ENCODE measurements around the gene RTP2. TPM values are rescaled to one million over a fixed set of nuclear protein-coding genes. Genes with fewer than 3 reads are reported as not detected.

The RTP2 gene
- polyA plus RNA-seq, 1 experiment = not detected

DNA sequence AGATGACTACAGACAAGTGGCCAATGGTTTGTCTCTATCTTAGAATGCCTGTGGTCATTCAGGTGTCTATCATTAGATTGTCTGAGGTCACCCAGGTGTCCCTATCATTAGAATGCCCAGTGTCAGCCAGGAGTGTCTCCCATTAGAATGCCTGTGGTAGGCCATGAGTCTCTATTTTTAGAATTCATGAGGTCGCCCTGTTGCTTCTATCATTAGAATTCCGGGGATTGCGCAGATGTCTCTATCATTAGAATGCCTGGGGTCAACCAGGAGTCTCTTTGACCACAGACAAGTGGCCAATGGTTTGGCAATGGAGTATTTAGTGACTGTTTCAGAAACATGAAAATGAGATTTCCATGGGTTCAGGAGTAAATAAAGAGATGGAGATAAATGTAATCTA lies 7.6 kb downstream of the RTP2 start:
- ChIA-PET POLR2A (no interaction called here), CTCF (interaction anchor here (1.7 to 3.2 kb wide), 2 partner anchors 15 to 20 kb away, joined by 5 to 28 read pairs; no protein-coding TSS in a partner anchor)
- DNase-seq (ENCODE audit: low read depth, low spot score) = no peak
- H3K9me3 ChIP-seq (ENCODE audit: control insufficient read depth, insufficient read depth, low read length) = no peaks in the 10 kb centered on the region
- H3K4me3 ChIP-seq (ENCODE audit: low read depth, low read length) = no peak overlapping the region
- peaks cover 22% of the 10 kb centered on the region for H3K27me3 ChIP-seq (ENCODE audit: control insufficient read depth, insufficient read depth, low read length)
- TF ChIP-seq, protein P1, sequence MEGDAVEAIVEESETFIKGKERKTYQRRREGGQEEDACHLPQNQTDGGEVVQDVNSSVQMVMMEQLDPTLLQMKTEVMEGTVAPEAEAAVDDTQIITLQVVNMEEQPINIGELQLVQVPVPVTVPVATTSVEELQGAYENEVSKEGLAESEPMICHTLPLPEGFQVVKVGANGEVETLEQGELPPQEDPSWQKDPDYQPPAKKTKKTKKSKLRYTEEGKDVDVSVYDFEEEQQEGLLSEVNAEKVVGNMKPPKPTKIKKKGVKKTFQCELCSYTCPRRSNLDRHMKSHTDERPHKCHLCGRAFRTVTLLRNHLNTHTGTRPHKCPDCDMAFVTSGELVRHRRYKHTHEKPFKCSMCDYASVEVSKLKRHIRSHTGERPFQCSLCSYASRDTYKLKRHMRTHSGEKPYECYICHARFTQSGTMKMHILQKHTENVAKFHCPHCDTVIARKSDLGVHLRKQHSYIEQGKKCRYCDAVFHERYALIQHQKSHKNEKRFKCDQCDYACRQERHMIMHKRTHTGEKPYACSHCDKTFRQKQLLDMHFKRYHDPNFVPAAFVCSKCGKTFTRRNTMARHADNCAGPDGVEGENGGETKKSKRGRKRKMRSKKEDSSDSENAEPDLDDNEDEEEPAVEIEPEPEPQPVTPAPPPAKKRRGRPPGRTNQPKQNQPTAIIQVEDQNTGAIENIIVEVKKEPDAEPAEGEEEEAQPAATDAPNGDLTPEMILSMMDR (IDR thresholded peaks at IDR 0.05; ENCODE audit: low read depth, low read length) = no peak
- no peak overlapping the region for H3K27ac ChIP-seq (ENCODE audit: low read depth, low read length)

DNA sequence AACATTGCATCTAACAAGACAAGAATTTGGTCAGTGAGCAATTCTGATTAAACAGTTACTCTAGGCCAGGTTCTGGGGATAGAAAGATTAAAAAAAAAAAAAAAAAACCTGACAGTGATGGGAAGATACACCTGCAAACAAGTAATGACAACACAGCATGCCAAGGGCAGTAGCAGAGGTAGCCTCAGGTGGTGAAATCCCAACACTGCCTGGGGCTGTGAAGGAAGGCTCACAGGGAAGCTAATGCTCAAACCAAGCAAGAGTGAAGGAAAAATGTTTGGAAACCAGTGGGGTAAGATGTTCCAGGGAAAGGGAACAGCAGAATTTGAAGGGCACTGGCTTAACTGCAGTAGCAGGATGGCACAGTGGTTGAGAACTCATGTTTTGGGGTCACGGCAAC lies 8.9 kb downstream of the RTP2 start:
- Histone ChIP-seq H3K9me3 (ENCODE audit: control insufficient read depth, insufficient read depth, low read length) (no peaks in the 10 kb centered on the region), H3K27me3 (ENCODE audit: control insufficient read depth, insufficient read depth, low read length) (peaks cover 21% of the 10 kb centered on the region), H3K27ac (ENCODE audit: low read depth, low read length) (no peak overlapping the region), H3K4me3 (ENCODE audit: low read depth, low read length) (no peak overlapping the region)
- POLR2A ChIA-PET = no interaction called here
- TF ChIP-seq, protein P1 (IDR thresholded peaks at IDR 0.05; ENCODE audit: low read depth, low read length) = no peak
- no peak for DNase-seq (ENCODE audit: low read depth, low spot score)
- CTCF ChIA-PET = interaction anchor here (3.2 kb wide), 1 partner anchor 14 kb away, joined by 28 read pairs; no protein-coding TSS in a partner anchor

DNA sequence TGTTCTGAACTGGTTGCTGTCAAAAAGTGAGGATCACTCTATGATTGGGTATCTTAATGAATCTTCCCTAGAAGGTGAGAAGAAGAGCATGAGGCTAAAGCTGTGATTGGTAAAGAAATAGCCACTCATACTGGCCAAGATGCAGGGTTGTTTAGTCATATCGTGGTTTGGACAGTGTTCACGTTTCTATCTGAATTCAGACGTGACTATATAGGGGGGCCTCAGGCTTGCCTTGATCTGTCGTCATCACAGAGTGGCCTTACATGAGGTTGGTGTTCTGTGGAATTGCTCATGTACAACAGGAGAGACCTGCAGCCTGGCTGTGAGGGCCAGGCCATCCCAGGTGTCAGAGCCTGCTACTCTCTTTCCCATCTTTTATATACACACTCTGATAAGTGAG lies 12.4 kb downstream of the RTP2 start:
- H3K27ac ChIP-seq (ENCODE audit: low read depth, low read length) = no peak overlapping the region
- no peak overlapping the region for H3K4me3 ChIP-seq (ENCODE audit: low read depth, low read length)
- ChIA-PET CTCF (interaction anchor here (0.6 to 4.5 kb wide), 5 partner anchors 11 to 371 kb away, joined by 4 to 40 read pairs (median 8); no protein-coding TSS in a partner anchor), POLR2A (no interaction called here)
- DNase-seq (ENCODE audit: low read depth, low spot score) = no peak
- H3K27me3 ChIP-seq (ENCODE audit: control insufficient read depth, insufficient read depth, low read length) = peaks cover 15% of the 10 kb centered on the region
- H3K9me3 ChIP-seq (ENCODE audit: control insufficient read depth, insufficient read depth, low read length) = no peaks in the 10 kb centered on the region; the same call in 1 of the 2 replicates
- TF ChIP-seq, protein P1 (IDR thresholded peaks at IDR 0.05; ENCODE audit: low read depth, low read length) = no peak

DNA sequence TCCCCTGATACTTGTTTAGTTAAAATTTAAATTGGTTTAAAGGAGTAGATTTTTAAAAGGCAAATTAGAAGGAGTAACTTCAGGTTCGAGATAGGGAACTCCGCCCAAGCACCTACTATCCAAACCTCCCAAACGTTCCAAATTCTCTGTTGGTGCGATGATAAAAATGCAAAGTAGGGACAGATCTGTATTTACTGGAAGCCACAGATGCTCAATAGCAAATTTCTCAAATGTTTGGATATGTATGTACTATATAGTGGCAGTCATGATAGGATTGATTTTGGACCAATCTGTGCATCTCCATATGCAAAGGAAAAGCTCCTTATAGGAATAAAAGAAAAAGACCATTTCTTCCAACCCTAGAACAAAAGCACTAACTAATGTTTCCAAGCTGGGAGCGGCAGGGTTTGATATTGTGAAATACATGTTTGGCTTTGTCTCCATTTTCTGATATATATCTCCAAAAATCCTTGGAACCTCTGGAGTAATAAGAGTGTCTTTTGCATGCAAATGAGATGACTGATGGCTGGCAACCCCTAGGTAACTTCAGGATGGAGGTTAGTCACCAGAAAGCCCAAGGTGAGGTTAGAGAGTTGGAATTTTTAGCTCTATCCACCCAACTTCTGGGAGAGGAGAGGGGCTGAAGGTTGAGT lies 15.6 kb downstream of the RTP2 start:
- Histone ChIP-seq H3K9me3 (ENCODE audit: control insufficient read depth, insufficient read depth, low read length) (no peaks in the 10 kb centered on the region; the same call in 1 of the 2 replicates), H3K27ac (ENCODE audit: low read depth, low read length) (no peak overlapping the region), H3K27me3 (ENCODE audit: control insufficient read depth, insufficient read depth, low read length) (peaks cover 11% of the 10 kb centered on the region), H3K4me3 (ENCODE audit: low read depth, low read length) (no peak overlapping the region)
- TF ChIP-seq, protein P1 (IDR thresholded peaks at IDR 0.05; ENCODE audit: low read depth, low read length) = no peak
- DNase-seq (ENCODE audit: low read depth, low spot score) = no peak
- ChIA-PET CTCF (interaction anchor here (2.3 to 4.5 kb wide), 2 partner anchors 8 to 368 kb away, joined by 9 to 40 read pairs; no protein-coding TSS in a partner anchor), POLR2A (no interaction called here)

DNA sequence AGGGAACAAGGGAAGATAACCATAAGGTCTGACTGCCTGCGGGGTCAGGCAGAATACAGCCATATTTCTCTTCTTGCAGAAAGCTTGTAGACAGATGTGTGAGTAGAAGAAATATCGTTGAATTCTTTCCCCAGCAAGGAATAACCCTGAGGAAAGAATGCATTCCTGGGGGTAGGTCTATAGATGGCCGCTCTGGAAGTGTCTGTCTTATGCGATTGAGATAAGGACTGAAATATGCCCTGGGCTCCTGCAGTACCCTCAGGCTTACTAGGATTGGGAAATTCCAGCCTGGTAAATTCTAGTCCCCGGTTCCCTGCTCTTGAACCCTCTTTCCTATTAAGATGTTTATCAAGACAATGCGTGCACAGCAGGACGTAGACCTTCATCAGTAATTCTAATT lies 16.4 kb downstream of the RTP2 start:
- TF ChIP-seq, protein P1 (IDR thresholded peaks at IDR 0.05; ENCODE audit: low read depth, low read length) = no peak
- H3K4me3 ChIP-seq (ENCODE audit: low read depth, low read length) = no peak overlapping the region
- H3K27me3 ChIP-seq (ENCODE audit: control insufficient read depth, insufficient read depth, low read length) = peaks cover 14% of the 10 kb centered on the region
- no peak for DNase-seq (ENCODE audit: low read depth, low spot score)
- CTCF ChIA-PET = interaction anchor here (2.3 kb wide), 1 partner anchor 367 kb away, joined by 9 read pairs; no protein-coding TSS in a partner anchor
- H3K27ac ChIP-seq (ENCODE audit: low read depth, low read length) = no peak overlapping the region
- POLR2A ChIA-PET = no interaction called here
- no peaks in the 10 kb centered on the region; the same call in 1 of the 2 replicates for H3K9me3 ChIP-seq (ENCODE audit: control insufficient read depth, insufficient read depth, low read length)
